ENCODE data around the gene CADM4. TPM values are rescaled to one million over a fixed set of nuclear protein-coding genes. Genes with fewer than 3 reads are reported as not detected.

The CADM4 gene
- total RNA-seq, 1 experiment from 2014 or later, result 28.7 TPM

DNA sequence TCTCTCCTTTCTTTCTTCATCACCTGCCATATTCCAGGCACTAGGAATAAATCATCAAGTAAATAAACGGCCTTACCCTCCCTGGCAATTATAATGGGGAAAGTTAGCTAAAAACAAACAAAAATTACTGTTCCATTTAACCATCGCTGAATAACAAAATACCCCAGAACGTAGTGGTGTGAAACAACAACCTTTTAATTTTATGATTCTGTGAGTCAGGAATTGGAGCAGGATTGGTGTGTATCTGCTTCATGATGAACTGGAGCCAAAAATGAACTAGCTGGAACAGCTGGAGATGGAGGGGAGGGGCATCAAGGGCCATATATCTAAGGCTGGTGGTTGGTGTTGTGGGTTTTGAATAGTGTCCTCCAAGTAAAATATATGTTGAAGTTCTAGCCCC is 3.7 kb upstream of the CADM4 start:
- no peak for DNase-seq (ENCODE audit: low read depth, low spot score)
- RAD21 ChIA-PET (ENCODE audit: low non-redundant PET in 1 of 2, low total read pairs in 2 of 2, uncharacterized antibody in 2 of 2, unreplicated experiment in 2 of 2), result no interaction called here
- Histone ChIP-seq H3K27ac (ENCODE audit: low read depth, low read length) (no peak overlapping the region), H3K4me1 (ENCODE audit: control insufficient read depth in 1 of 2, insufficient read depth in 2 of 2, low read length in 2 of 2) (peaks cover 10 to 16% of the 10 kb centered on the region in 2 experiments), H3K9me2 (ENCODE audit: insufficient read depth) (no peaks in the 10 kb centered on the region), H3K4me3 (replicated peaks in 1 of 2; ENCODE audit: low read depth in 1 of 2, low read length in 2 of 2) (no peak overlapping the region), H3K36me3 (ENCODE audit: control insufficient read depth in 1 of 2, insufficient read depth in 2 of 2, low read length in 2 of 2) (peaks cover 1 to 14% of the 10 kb centered on the region in 2 experiments; a peak in 2 of 4 replicates), H2AFZ (ENCODE audit: low read depth, low read length, poor library complexity, severe bottlenecking) (no peak overlapping the region), H4K20me1 (ENCODE audit: insufficient read depth) (no peaks in the 10 kb centered on the region), H3K4me2 (ENCODE audit: low read length) (no peak overlapping the region), H3K9me3 (ENCODE audit: control insufficient read depth in 1 of 2, insufficient read depth in 1 of 2, low read depth in 1 of 2, low read length in 2 of 2) (no peaks in the 10 kb centered on the region), H3K9ac (ENCODE audit: low read length) (no peak overlapping the region), H3K27me3 (ENCODE audit: insufficient read depth, low read length) (peaks cover 7% of the 10 kb centered on the region; the same call in 1 of the 2 replicates), H3K79me2 (ENCODE audit: insufficient read depth, low read length) (no peaks in the 10 kb centered on the region)
- no TSS peak for BruUV-seq (replicated peaks)
- ATAC-seq, result no peak
- POLR2A ChIA-PET, result no interaction called here
- CTCF ChIA-PET, result interaction anchor here (1.1 to 1.8 kb wide), 2 partner anchors 9 to 25 kb away, joined by 3 to 4 read pairs; no protein-coding TSS in a partner anchor
- intact Hi-C loops (cut with micrococcal nuclease), result no loop called here
- TF ChIP-seq EGR1 (IDR thresholded peaks at IDR 0.05; ENCODE audit: low read depth) (no peak), EZH2phosphoT487 (IDR thresholded peaks at IDR 0.05; ENCODE audit: borderline replicate concordance) (no peak), CBX3 (IDR thresholded peaks at IDR 0.05; ENCODE audit: low read depth) (no peak), ELF1 (IDR thresholded peaks at IDR 0.05; ENCODE audit: borderline replicate concordance, low read depth) (no peak), SP1 (IDR thresholded peaks at IDR 0.05; ENCODE audit: low read depth) (no peak), YY1 (IDR thresholded peaks at IDR 0.05; ENCODE audit: extremely low read depth, insufficient replicate concordance, low read depth, low read length) (no peak), FOSL1 (IDR thresholded peaks at IDR 0.05; ENCODE audit: low read depth) (no peak), POLR2AphosphoS5 (IDR thresholded peaks at IDR 0.05; ENCODE audit: low read depth, low read length) (no peak), JUND (IDR thresholded peaks at IDR 0.05) (no peak), ZNF274 (IDR thresholded peaks at IDR 0.05; ENCODE audit: low read depth, low read length) (no peak), RAD21 (IDR thresholded peaks at IDR 0.05; ENCODE audit: low read depth) (no peak), TCF7L2 (IDR thresholded peaks at IDR 0.05; ENCODE audit: borderline replicate concordance, extremely low read depth, insufficient read depth, insufficient read length) (no peak), POLR2A (IDR thresholded peaks at IDR 0.05; ENCODE audit: borderline replicate concordance, extremely low read depth, insufficient read depth, insufficient read length) (no peak), SRF (IDR thresholded peaks at IDR 0.05; ENCODE audit: low read depth) (no peak), ZFX (IDR thresholded peaks at IDR 0.05) (no peak), SIN3A (IDR thresholded peaks at IDR 0.05; ENCODE audit: low read depth) (no peak), EZH2 (IDR thresholded peaks at IDR 0.05) (no peak)
- TF ChIP-seq, protein P1, sequence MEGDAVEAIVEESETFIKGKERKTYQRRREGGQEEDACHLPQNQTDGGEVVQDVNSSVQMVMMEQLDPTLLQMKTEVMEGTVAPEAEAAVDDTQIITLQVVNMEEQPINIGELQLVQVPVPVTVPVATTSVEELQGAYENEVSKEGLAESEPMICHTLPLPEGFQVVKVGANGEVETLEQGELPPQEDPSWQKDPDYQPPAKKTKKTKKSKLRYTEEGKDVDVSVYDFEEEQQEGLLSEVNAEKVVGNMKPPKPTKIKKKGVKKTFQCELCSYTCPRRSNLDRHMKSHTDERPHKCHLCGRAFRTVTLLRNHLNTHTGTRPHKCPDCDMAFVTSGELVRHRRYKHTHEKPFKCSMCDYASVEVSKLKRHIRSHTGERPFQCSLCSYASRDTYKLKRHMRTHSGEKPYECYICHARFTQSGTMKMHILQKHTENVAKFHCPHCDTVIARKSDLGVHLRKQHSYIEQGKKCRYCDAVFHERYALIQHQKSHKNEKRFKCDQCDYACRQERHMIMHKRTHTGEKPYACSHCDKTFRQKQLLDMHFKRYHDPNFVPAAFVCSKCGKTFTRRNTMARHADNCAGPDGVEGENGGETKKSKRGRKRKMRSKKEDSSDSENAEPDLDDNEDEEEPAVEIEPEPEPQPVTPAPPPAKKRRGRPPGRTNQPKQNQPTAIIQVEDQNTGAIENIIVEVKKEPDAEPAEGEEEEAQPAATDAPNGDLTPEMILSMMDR (IDR thresholded peaks at IDR 0.05 in 2 of 3, conservative IDR thresholded peaks at IDR 0.05 in 1 of 3; ENCODE audit: borderline replicate concordance in 1 of 3, insufficient read depth in 1 of 3, low read depth in 2 of 3, low read length in 2 of 3), result no peak
- TF ChIP-seq, protein P2, sequence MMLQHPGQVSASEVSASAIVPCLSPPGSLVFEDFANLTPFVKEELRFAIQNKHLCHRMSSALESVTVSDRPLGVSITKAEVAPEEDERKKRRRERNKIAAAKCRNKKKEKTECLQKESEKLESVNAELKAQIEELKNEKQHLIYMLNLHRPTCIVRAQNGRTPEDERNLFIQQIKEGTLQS (IDR thresholded peaks at IDR 0.05), result no peak
- TF ChIP-seq, protein P3, sequence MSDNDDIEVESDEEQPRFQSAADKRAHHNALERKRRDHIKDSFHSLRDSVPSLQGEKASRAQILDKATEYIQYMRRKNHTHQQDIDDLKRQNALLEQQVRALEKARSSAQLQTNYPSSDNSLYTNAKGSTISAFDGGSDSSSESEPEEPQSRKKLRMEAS (IDR thresholded peaks at IDR 0.05), result no peak
